ENCODE measurements around the gene KDM6A. TPM values are rescaled to one million over a fixed set of nuclear protein-coding genes. Genes with fewer than 3 reads are reported as not detected.

KDM6A gene
- polyA plus RNA-seq, 1 donor from 2014 or later = 25.1 TPM

DNA sequence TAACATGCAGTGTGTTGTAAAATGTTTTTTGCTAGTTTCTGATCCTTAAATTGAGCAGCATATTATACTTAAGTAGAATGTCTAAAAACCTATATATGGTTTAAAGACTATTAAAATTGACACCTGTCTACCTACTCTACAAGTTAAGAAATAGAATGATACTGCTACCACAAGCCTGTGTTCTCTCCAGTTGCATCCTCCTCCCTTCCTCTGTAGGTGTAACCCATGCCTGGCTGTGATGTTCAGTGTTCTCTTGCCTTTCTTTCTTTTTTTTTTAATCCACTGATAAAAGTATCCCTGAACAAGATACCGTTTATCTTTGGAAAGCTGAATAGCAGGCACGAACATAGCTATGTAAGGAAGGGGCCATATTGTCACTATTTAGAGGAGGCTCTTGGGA lies 99.1 kb downstream of the KDM6A start:
- Histone ChIP-seq H3K79me2 (replicated peaks; ENCODE audit: insufficient read depth, low read length) (no peaks in the 10 kb centered on the region), H3K9me3 (ENCODE audit: low read length) (no peaks in the 10 kb centered on the region), H3K27me3 (ENCODE audit: insufficient read depth, low read depth, low read length) (no peaks in the 10 kb centered on the region), H3K36me3 (ENCODE audit: insufficient read depth, low read length) (no peaks in the 10 kb centered on the region), H3K27ac (ENCODE audit: low read length) (no peak overlapping the region), H3K4me3 (ENCODE audit: low read length) (no peak overlapping the region), H3K9me2 (ENCODE audit: insufficient read depth, low read length) (no peaks in the 10 kb centered on the region), H3K4me2 (ENCODE audit: low read length) (no peak overlapping the region), H2AFZ (ENCODE audit: low read depth, low read length) (no peak overlapping the region), H3K9ac (ENCODE audit: low read length) (no peak overlapping the region), H4K20me1 (ENCODE audit: insufficient read depth) (no peaks in the 10 kb centered on the region), H3F3A (ENCODE audit: insufficient read depth, low read length, poor library complexity, severe bottlenecking) (no peaks in the 10 kb centered on the region)
- TF ChIP-seq SMC3 (conservative IDR thresholded peaks at IDR 0.05; ENCODE audit: poor library complexity) (no peak), EP300 (conservative IDR thresholded peaks at IDR 0.05; ENCODE audit: poor library complexity, severe bottlenecking) (no peak), MXI1 (conservative IDR thresholded peaks at IDR 0.05; ENCODE audit: poor library complexity, severe bottlenecking) (no peak), POLR2AphosphoS5 (IDR thresholded peaks at IDR 0.05) (no peak), RAD21 (conservative IDR thresholded peaks at IDR 0.05) (no peak), EZH2 (IDR thresholded peaks at IDR 0.05; ENCODE audit: borderline replicate concordance, insufficient read depth, low read length, poor library complexity, severe bottlenecking) (no peak), CTCF (IDR thresholded peaks at IDR 0.05; ENCODE audit: poor library complexity, severe bottlenecking) (no peak), TAF1 (IDR thresholded peaks at IDR 0.05; ENCODE audit: low read depth) (no peak)
- TF ChIP-seq, protein P1, sequence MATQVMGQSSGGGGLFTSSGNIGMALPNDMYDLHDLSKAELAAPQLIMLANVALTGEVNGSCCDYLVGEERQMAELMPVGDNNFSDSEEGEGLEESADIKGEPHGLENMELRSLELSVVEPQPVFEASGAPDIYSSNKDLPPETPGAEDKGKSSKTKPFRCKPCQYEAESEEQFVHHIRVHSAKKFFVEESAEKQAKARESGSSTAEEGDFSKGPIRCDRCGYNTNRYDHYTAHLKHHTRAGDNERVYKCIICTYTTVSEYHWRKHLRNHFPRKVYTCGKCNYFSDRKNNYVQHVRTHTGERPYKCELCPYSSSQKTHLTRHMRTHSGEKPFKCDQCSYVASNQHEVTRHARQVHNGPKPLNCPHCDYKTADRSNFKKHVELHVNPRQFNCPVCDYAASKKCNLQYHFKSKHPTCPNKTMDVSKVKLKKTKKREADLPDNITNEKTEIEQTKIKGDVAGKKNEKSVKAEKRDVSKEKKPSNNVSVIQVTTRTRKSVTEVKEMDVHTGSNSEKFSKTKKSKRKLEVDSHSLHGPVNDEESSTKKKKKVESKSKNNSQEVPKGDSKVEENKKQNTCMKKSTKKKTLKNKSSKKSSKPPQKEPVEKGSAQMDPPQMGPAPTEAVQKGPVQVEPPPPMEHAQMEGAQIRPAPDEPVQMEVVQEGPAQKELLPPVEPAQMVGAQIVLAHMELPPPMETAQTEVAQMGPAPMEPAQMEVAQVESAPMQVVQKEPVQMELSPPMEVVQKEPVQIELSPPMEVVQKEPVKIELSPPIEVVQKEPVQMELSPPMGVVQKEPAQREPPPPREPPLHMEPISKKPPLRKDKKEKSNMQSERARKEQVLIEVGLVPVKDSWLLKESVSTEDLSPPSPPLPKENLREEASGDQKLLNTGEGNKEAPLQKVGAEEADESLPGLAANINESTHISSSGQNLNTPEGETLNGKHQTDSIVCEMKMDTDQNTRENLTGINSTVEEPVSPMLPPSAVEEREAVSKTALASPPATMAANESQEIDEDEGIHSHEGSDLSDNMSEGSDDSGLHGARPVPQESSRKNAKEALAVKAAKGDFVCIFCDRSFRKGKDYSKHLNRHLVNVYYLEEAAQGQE (IDR thresholded peaks at IDR 0.05; ENCODE audit: borderline replicate concordance) = no peak

DNA sequence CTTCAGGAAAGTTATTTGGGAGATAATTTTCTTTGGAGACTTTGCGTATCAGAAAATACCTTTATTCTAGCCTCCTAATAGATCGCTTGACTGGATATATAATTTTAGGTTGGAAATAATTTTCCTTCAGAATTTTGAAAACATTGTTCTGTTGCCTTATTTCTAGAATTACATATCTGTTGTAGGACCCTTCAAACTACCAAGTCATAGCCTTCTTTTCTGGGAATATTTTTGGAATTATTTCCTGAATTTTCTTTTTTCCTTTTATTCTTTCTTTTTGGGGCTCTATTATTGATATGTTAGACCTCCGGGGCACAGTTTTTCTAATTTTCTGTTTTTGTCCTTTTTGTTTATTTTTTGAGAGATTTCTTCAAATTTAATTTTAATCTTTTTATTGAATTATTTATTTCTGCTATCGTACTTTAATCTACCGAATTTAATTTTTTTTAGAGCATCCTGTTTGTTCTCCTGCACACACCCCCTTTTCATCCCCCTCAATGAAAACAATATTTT lies 100.5 kb downstream of the KDM6A start:
- H3K4me3 ChIP-seq (ENCODE audit: low read length) = no peak overlapping the region
- no peaks in the 10 kb centered on the region for H3F3A ChIP-seq (ENCODE audit: insufficient read depth, low read length, poor library complexity, severe bottlenecking)
- no peaks in the 10 kb centered on the region for H3K9me3 ChIP-seq (ENCODE audit: low read length)
- no peaks in the 10 kb centered on the region for H3K9me2 ChIP-seq (ENCODE audit: insufficient read depth, low read length)
- no peaks in the 10 kb centered on the region for H3K27me3 ChIP-seq (ENCODE audit: insufficient read depth, low read depth, low read length)
- H3K9ac ChIP-seq (ENCODE audit: low read length) = no peak overlapping the region
- H2AFZ ChIP-seq (ENCODE audit: low read depth, low read length) = no peak overlapping the region
- no peaks in the 10 kb centered on the region for H3K36me3 ChIP-seq (ENCODE audit: insufficient read depth, low read length)
- H3K4me2 ChIP-seq (ENCODE audit: low read length) = no peak overlapping the region
- no peak overlapping the region for H3K27ac ChIP-seq (ENCODE audit: low read length)
- no peak for TF ChIP-seq EP300 (conservative IDR thresholded peaks at IDR 0.05; ENCODE audit: poor library complexity, severe bottlenecking)
- H3K79me2 ChIP-seq (replicated peaks; ENCODE audit: insufficient read depth, low read length) = no peaks in the 10 kb centered on the region
- no peaks in the 10 kb centered on the region for H4K20me1 ChIP-seq (ENCODE audit: insufficient read depth)

GRCh38 chrX:44974451-44974850 lies 101.5 kb downstream of the KDM6A start:
- H3K9me2 ChIP-seq (ENCODE audit: insufficient read depth, low read length) = no peaks in the 10 kb centered on the region
- H3K4me2 ChIP-seq (ENCODE audit: low read length) = no peak overlapping the region
- H3K4me3 ChIP-seq (ENCODE audit: low read length) = no peak overlapping the region
- TF ChIP-seq CTCF (IDR thresholded peaks at IDR 0.05; ENCODE audit: poor library complexity, severe bottlenecking) (no peak), SMC3 (conservative IDR thresholded peaks at IDR 0.05; ENCODE audit: poor library complexity) (no peak), TAF1 (IDR thresholded peaks at IDR 0.05; ENCODE audit: low read depth) (no peak), RAD21 (conservative IDR thresholded peaks at IDR 0.05) (no peak), MXI1 (conservative IDR thresholded peaks at IDR 0.05; ENCODE audit: poor library complexity, severe bottlenecking) (no peak), EP300 (conservative IDR thresholded peaks at IDR 0.05; ENCODE audit: poor library complexity, severe bottlenecking) (no peak), EZH2 (IDR thresholded peaks at IDR 0.05; ENCODE audit: borderline replicate concordance, insufficient read depth, low read length, poor library complexity, severe bottlenecking) (no peak), POLR2AphosphoS5 (IDR thresholded peaks at IDR 0.05) (no peak)
- TF ChIP-seq, protein P1 (IDR thresholded peaks at IDR 0.05; ENCODE audit: borderline replicate concordance) = no peak
- H2AFZ ChIP-seq (ENCODE audit: low read depth, low read length) = no peak overlapping the region
- no peaks in the 10 kb centered on the region for H4K20me1 ChIP-seq (ENCODE audit: insufficient read depth)
- H3F3A ChIP-seq (ENCODE audit: insufficient read depth, low read length, poor library complexity, severe bottlenecking) = no peaks in the 10 kb centered on the region
- no peak overlapping the region for H3K9ac ChIP-seq (ENCODE audit: low read length)
- no peaks in the 10 kb centered on the region for H3K27me3 ChIP-seq (ENCODE audit: insufficient read depth, low read depth, low read length)
- no peaks in the 10 kb centered on the region for H3K9me3 ChIP-seq (ENCODE audit: low read length)
- H3K27ac ChIP-seq (ENCODE audit: low read length) = no peak overlapping the region
- H3K36me3 ChIP-seq (ENCODE audit: insufficient read depth, low read length) = no peaks in the 10 kb centered on the region
- H3K79me2 ChIP-seq (replicated peaks; ENCODE audit: insufficient read depth, low read length) = no peaks in the 10 kb centered on the region

All from neural cell (in vitro differentiated cells).